Endothelial cell (in vitro differentiated cells): ENCODE measurements around the gene CHP1. TPM values are rescaled to one million over a fixed set of nuclear protein-coding genes. Genes with fewer than 3 reads are reported as not detected.
A peak's percentile ranks its signal among the peaks of the same experiment; 100 is the strongest.
"Not testable (repeated sequence)": the region's sequence is repeated elsewhere in the genome, so short reads cannot be mapped to it uniquely, and the experiment has no call there.

Experiments used
- DNase-seq: peaks from one replicate; pipeline ENCODE4 v3.0.0; 2021; ENCODE audit warnings: low spot score
- H3K27ac Mint-ChIP-seq: one replicate; pipeline ENCODE4 v1.8.0; 2021; ENCODE audit warnings: mixed read lengths, inconsistent platforms; ENCODE audit not compliant: unreplicated experiment
- H3K27me3 Mint-ChIP-seq: one replicate; pipeline ENCODE4 v1.8.0; 2021; ENCODE audit warnings: mild to moderate bottlenecking, moderate library complexity, mixed read lengths, inconsistent platforms; ENCODE audit not compliant: unreplicated experiment
- H3K36me3 Mint-ChIP-seq: one replicate; pipeline ENCODE4 v1.8.0; 2021; ENCODE audit warnings: mild to moderate bottlenecking, low read depth, mixed read lengths, inconsistent platforms; ENCODE audit not compliant: unreplicated experiment
- H3K4me1 Mint-ChIP-seq: one replicate; pipeline ENCODE4 v1.8.0; 2021; ENCODE audit warnings: mild to moderate bottlenecking, mixed read lengths, inconsistent platforms; ENCODE audit not compliant: unreplicated experiment
- H3K4me3 Mint-ChIP-seq: one replicate; pipeline ENCODE4 v1.8.0; 2021; ENCODE audit warnings: mild to moderate bottlenecking, mixed read lengths, inconsistent platforms; ENCODE audit not compliant: unreplicated experiment
- H3K9me3 Mint-ChIP-seq: one replicate; pipeline ENCODE4 v1.8.0; 2021; ENCODE audit warnings: mixed read lengths, inconsistent platforms; ENCODE audit not compliant: unreplicated experiment
- CTCF ChIP-seq: fragments of 200-600 bp; sonication (generic); IDR thresholded peaks from one replicate; pipeline ENCODE4 v1.5.0; 2021; ENCODE audit warnings: antibody characterized with exemption; ENCODE audit not compliant: unreplicated experiment
- total RNA-seq: library from RNA; stranded (reverse); fragmentation: NEBNext Ultra II Directional; extraction: Animal tissue kit (Norgen Biotek cat#: 25700); gene quantifications from one replicate; pipeline ENCODE4 v1.2.1, GENCODE V29; 2021; ENCODE audit not compliant: unreplicated experiment

The CHP1 gene
- total RNA-seq, 1 donor from 2014 or later = 132 TPM

GRCh38 chr15:41307679-41308078, 76.6 kb downstream of the CHP1 start:
- no peaks in the 10 kb centered on the region for H3K9me3 Mint-ChIP-seq
- H3K36me3 Mint-ChIP-seq = no peaks in the 10 kb centered on the region
- TF ChIP-seq CTCF = no peak
- no peak overlapping the region for H3K4me3 Mint-ChIP-seq
- no peaks in the 10 kb centered on the region for H3K27me3 Mint-ChIP-seq
- DNase-seq = no peak
- no peaks in the 10 kb centered on the region for H3K4me1 Mint-ChIP-seq
- no peak overlapping the region for H3K27ac Mint-ChIP-seq

GRCh38 chr15:41309226-41309905, 78.3 kb downstream of the CHP1 start:
- Mint-ChIP-seq H3K4me3 (no peak overlapping the region), H3K27ac (peak overlapping the region; percentile 18), H3K4me1 (no peaks in the 10 kb centered on the region), H3K9me3 (no peaks in the 10 kb centered on the region), H3K36me3 (no peaks in the 10 kb centered on the region), H3K27me3 (no peaks in the 10 kb centered on the region)
- TF ChIP-seq CTCF = no peak
- DNase-seq = no peak

- not testable (repeated sequence) for H3K4me3 Mint-ChIP-seq, DNase-seq, H3K36me3 Mint-ChIP-seq, H3K9me3 Mint-ChIP-seq, H3K4me1 Mint-ChIP-seq, H3K27ac Mint-ChIP-seq, H3K27me3 Mint-ChIP-seq
Observed at GRCh38 chr15:41320805-41321330, 89.8 kb downstream of the CHP1 start.

- H3K4me3 Mint-ChIP-seq = no peak overlapping the region
- H3K4me1 Mint-ChIP-seq = no peaks in the 10 kb centered on the region
- H3K27ac Mint-ChIP-seq = no peak overlapping the region
- no peaks in the 10 kb centered on the region for H3K9me3 Mint-ChIP-seq
- peaks cover 3% of the 10 kb centered on the region for H3K36me3 Mint-ChIP-seq
- TF ChIP-seq CTCF = no peak
- peaks cover 2% of the 10 kb centered on the region for H3K27me3 Mint-ChIP-seq
- no peak for DNase-seq
Observed at GRCh38 chr15:41323611-41324010, 92.5 kb downstream of the CHP1 start.

- H3K36me3 Mint-ChIP-seq = no peaks in the 10 kb centered on the region
- no peak for DNase-seq
- TF ChIP-seq CTCF = no peak
- H3K4me3 Mint-ChIP-seq = peak overlapping the region; percentile 100
- no peaks in the 10 kb centered on the region for H3K9me3 Mint-ChIP-seq
- no peak overlapping the region for H3K27ac Mint-ChIP-seq
- H3K4me1 Mint-ChIP-seq = peaks cover 2% of the 10 kb centered on the region
- peaks cover 6% of the 10 kb centered on the region for H3K27me3 Mint-ChIP-seq
Observed at GRCh38 chr15:41331281-41331680, 100.2 kb downstream of the CHP1 start.

Other genes starting within 250 kb of the CHP1 start
- 26.6 TPM for gene INO80, start 115.0 kb upstream of the CHP1 start, total RNA-seq
- gene EXD1, start 511 bp upstream of the CHP1 start, total RNA-seq = not detected
- 2.7 TPM for gene OIP5, start 101.3 kb downstream of the CHP1 start, total RNA-seq
- gene NUSAP1, start 101.6 kb downstream of the CHP1 start, total RNA-seq = 16.9 TPM
- 16.0 TPM for gene NDUFAF1, start 171.2 kb downstream of the CHP1 start, total RNA-seq
- gene RTF1, start 185.8 kb downstream of the CHP1 start, total RNA-seq = 60.8 TPM